Thoracic aorta (tissue), 2 donors: ENCODE results near the gene SCAPER. TPM values are rescaled to one million over a fixed set of nuclear protein-coding genes. Genes with fewer than 3 reads are reported as not detected.

ENCODE experiments used
- ATAC-seq: fragments of 150-250 bp; one replicate; pipeline ENCODE4 v1.8.0; 2017; ENCODE audit warnings: low read depth; ENCODE audit not compliant: insufficient number of reproducible peaks, low FRiP score
- DNase-seq: peaks from one replicate; pipeline ENCODE4 v3.0.0-alpha.2; 2020; ENCODE audit warnings: low spot score
- H3K27ac ChIP-seq, 2 donors: fragments of 200-600 bp; sonication (generic); 1 replicate in 1 of 2; 2 replicates in 1 of 2; pipeline ENCODE4 v1.5.1; 2016; ENCODE audit warnings: mild to moderate bottlenecking in 2 of 2, moderate library complexity in 2 of 2
- H3K27me3 ChIP-seq: fragments of 200-600 bp; sonication (generic); replicated peaks from 2 replicates; pipeline ENCODE4 v1.6.0; 2016; ENCODE audit warnings: mild to moderate bottlenecking; ENCODE audit not compliant: insufficient read depth
- H3K36me3 ChIP-seq: fragments of 200-600 bp; sonication (generic); one replicate; pipeline ENCODE4 v1.5.1; 2016
- H3K4me1 ChIP-seq, 2 donors: fragments of 200-600 bp; sonication (generic); 1 replicate in 1 of 2; 2 replicates in 1 of 2; pipeline versions ENCODE4 v1.5.1 to v1.6.0; 2016; ENCODE audit warnings: low read depth in 2 of 2, mild to moderate bottlenecking in 1 of 2; ENCODE audit not compliant: control insufficient read depth in 1 of 2
- H3K4me3 ChIP-seq: fragments of 200-600 bp; sonication (generic); 2 replicates; pipeline ENCODE4 v1.5.1; 2016; ENCODE audit warnings: mild to moderate bottlenecking
- H3K9me3 ChIP-seq: fragments of 200-600 bp; sonication (generic); 2 replicates; pipeline ENCODE4 v1.5.1; 2016
- total RNA-seq, 2 donors: library from RNA; depleted of rRNA; stranded (reverse); fragments of >200 nt; gene quantifications; one replicate each; pipeline versions ENCODE4 v1.1.0 to v1.2.3, GENCODE V29; 2016
- TF ChIP-seq, protein P1 (sequence below): fragments of 200-600 bp; sonication (generic); IDR thresholded peaks from one replicate; pipeline ENCODE4 v1.5.1; 2019; ENCODE audit warnings: antibody characterized with exemption

Gene SCAPER
- total RNA-seq, 2 donors from 2014 or later, result 29.6 to 65.0 TPM

GRCh38 chr15:76339305-76340197 lies 565.6 kb downstream of the SCAPER start:
- H3K4me1 ChIP-seq, result peaks cover 17 to 61% of the 10 kb centered on the region in 2 donors
- peak overlapping the region; percentile 64 for H3K4me3 ChIP-seq
- H3K9me3 ChIP-seq, result no peaks in the 10 kb centered on the region
- peaks cover 78% of the 10 kb centered on the region for H3K27me3 ChIP-seq
- TF ChIP-seq, protein P1, sequence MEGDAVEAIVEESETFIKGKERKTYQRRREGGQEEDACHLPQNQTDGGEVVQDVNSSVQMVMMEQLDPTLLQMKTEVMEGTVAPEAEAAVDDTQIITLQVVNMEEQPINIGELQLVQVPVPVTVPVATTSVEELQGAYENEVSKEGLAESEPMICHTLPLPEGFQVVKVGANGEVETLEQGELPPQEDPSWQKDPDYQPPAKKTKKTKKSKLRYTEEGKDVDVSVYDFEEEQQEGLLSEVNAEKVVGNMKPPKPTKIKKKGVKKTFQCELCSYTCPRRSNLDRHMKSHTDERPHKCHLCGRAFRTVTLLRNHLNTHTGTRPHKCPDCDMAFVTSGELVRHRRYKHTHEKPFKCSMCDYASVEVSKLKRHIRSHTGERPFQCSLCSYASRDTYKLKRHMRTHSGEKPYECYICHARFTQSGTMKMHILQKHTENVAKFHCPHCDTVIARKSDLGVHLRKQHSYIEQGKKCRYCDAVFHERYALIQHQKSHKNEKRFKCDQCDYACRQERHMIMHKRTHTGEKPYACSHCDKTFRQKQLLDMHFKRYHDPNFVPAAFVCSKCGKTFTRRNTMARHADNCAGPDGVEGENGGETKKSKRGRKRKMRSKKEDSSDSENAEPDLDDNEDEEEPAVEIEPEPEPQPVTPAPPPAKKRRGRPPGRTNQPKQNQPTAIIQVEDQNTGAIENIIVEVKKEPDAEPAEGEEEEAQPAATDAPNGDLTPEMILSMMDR, result no peak
- ATAC-seq, result no peak
- DNase-seq, result no peak
- no peaks in the 10 kb centered on the region for H3K36me3 ChIP-seq
- no peak overlapping the region for H3K27ac ChIP-seq

- Histone ChIP-seq H3K27me3 (peaks cover 70% of the 10 kb centered on the region), H3K4me1 (peaks cover 17 to 61% of the 10 kb centered on the region in 2 donors), H3K36me3 (no peaks in the 10 kb centered on the region), H3K9me3 (no peaks in the 10 kb centered on the region), H3K4me3 (no peak overlapping the region), H3K27ac (no peak overlapping the region)
- DNase-seq, result no peak
- TF ChIP-seq, protein P1, result no peak
- no peak for ATAC-seq
These were observed 566.4 kb downstream of the SCAPER start for GRCh38 chr15:76338486-76339304.

DNA sequence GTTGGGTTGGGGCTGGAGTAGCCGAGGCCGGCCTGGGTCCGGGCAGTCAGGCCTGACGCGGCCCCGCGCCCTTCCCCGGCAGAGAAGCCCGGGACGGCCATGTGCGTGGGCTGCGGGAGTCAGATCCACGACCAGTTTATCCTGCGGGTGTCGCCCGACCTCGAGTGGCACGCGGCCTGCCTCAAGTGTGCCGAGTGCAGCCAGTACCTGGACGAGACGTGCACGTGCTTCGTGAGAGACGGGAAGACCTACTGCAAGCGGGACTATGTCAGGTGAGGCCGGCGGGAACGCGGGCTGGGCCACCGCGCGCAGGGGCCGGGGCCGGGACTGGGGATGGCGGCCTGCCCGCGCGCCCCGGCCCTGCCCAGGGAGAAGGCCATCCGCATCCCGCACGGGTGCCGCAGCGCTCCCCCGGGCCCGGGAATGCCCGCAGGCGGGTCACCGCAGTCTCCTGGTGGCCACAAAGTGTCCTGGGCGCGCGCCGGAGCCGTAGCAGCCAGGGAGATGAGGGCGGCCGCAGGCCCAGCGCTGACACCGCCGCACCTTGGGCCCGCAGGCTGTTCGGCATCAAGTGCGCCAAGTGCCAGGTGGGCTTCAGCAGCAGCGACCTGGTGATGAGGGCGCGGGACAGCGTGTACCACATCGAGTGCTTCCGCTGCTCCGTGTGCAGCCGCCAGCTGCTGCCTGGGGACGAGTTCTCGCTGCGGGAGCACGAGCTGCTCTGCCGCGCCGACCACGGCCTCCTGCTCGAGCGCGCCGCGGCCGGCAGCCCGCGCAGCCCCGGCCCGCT lies 567.2 kb downstream of the SCAPER start:
- H3K9me3 ChIP-seq, result no peaks in the 10 kb centered on the region
- TF ChIP-seq, protein P1, result no peak
- no peaks in the 10 kb centered on the region for H3K36me3 ChIP-seq
- no peak overlapping the region for H3K4me3 ChIP-seq
- no peak overlapping the region for H3K27ac ChIP-seq
- ATAC-seq (no peak), DNase-seq (no peak)
- H3K27me3 ChIP-seq, result peaks cover 62% of the 10 kb centered on the region
- H3K4me1 ChIP-seq, result peaks cover 17 to 58% of the 10 kb centered on the region in 2 donors

- ATAC-seq (no peak), DNase-seq (no peak)
- Histone ChIP-seq H3K4me1 (peaks cover 17 to 51% of the 10 kb centered on the region in 2 donors), H3K27me3 (peaks cover 60% of the 10 kb centered on the region), H3K4me3 (peak overlapping the region; percentile 50), H3K36me3 (no peaks in the 10 kb centered on the region), H3K27ac (no peak overlapping the region), H3K9me3 (no peaks in the 10 kb centered on the region)
- TF ChIP-seq, protein P1, result no peak
These were observed 568.0 kb downstream of the SCAPER start for GRCh38 chr15:76337059-76337695.
